ENCODE measurements around the gene GBF1. TPM values are rescaled to one million over a fixed set of nuclear protein-coding genes. Genes with fewer than 3 reads are reported as not detected.

GBF1 gene
- polyA plus RNA-seq, 3 donors = 4.2 to 17.4 (median 11.9) TPM

DNA sequence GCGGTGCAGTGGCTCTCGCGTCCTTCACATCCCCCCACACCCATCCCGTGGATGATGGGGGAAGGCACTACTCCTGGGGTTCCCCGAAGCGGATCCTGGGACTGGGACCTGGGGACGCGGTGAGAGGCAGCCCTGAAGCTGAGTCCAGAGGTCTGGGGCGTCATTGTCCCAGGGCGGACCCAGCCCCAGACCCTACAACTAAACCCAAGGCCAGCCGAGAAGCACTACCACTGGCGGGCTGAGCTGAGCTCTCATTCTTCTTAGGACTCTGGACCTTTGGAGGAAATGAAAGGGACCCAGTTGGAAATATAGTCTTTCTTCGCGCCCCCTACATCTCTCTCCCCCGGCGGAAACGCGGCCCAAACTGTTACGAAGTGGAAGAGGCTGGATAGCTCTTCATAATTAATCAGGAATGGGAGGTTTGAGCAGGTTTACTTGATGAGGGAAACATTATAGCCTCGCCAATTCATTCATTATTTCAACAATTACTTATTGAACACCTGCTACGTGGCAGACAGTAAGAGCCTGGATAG, 174.9 kb downstream of the GBF1 start:
- Mint-ChIP-seq H3K27ac (peak overlapping the region; percentile 89 to 98 (median 96)), H3K4me1 (peaks cover 34% of the 10 kb centered on the region), H3K4me3 (peak overlapping the region; percentile 93 to 97), H3K36me3 (peaks cover 18 to 25% of the 10 kb centered on the region in 2 donors), H3K27me3 (ENCODE audit: low read depth in 3 of 3) (peaks cover 21 to 34% (median 24%) of the 10 kb centered on the region in 3 donors), H3K9me3 (peaks cover 0 to 7% (median 4%) of the 10 kb centered on the region in 7 donors)
- H3K9me3 ChIP-seq (replicated peaks in 1 of 2; ENCODE audit: control insufficient read depth in 1 of 2, insufficient read depth in 1 of 2, low read length in 2 of 2) = no peaks in the 10 kb centered on the region
- peak overlapping the region; percentile 75 for H3K9ac ChIP-seq (ENCODE audit: insufficient read depth, low read length, poor library complexity, severe bottlenecking)
- H3K4me3 ChIP-seq (replicated peaks in 1 of 3; ENCODE audit: low read depth in 2 of 3, low read length in 3 of 3) = peak overlapping the region; percentile 68 to 96 (median 82)
- TF ChIP-seq CTCF (IDR thresholded peaks at IDR 0.05) = no peak
- peaks cover 33 to 41% of the 10 kb centered on the region in 2 donors for H3K4me1 ChIP-seq (ENCODE audit: control insufficient read depth in 1 of 2, insufficient read depth in 2 of 2, low read length in 2 of 2)
- peak overlapping the region; percentile 70 to 71 for H3K27ac ChIP-seq (ENCODE audit: low read depth in 1 of 2, low read length in 2 of 2)
- H3K4me2 ChIP-seq (replicated peaks; ENCODE audit: extremely low read depth, low read length, poor library complexity, severe bottlenecking) = peak overlapping the region; percentile 98
- H4K20me1 ChIP-seq (ENCODE audit: insufficient read depth, low read length) = peaks cover 26% of the 10 kb centered on the region
- peaks cover 21% of the 10 kb centered on the region in 2 donors for H3K36me3 ChIP-seq (replicated peaks in 1 of 2; ENCODE audit: control insufficient read depth in 1 of 2, insufficient read depth in 2 of 2, low read length in 2 of 2)
- peaks cover 18% of the 10 kb centered on the region for H3K79me2 ChIP-seq (ENCODE audit: insufficient read depth, low read length)
- WGBS (ENCODE audit: insufficient coverage) = 0% methylated on average over 3 of the region's 21 CpGs
- peak in 1 of 3 donors; percentile 20 for DNase-seq
- H3K27me3 ChIP-seq (ENCODE audit: control insufficient read depth in 2 of 2, insufficient read depth in 2 of 2, low read length in 2 of 2) = peaks cover 11 to 22% of the 10 kb centered on the region in 2 donors
- intact Hi-C loops (cut with micrococcal nuclease) = loop anchor here (2.0 to 5.0 kb wide), 2 partner anchors 42 to 59 kb away; no protein-coding TSS in a partner anchor
- peak overlapping the region; percentile 90 for H2AFZ ChIP-seq (ENCODE audit: insufficient read depth, low read depth, low read length, poor library complexity, severe bottlenecking)

- peak within 1 kb of the TSS; percentile 89 to 98 (median 96) for H3K27ac Mint-ChIP-seq
- Histone ChIP-seq H3K9me3 (replicated peaks in 1 of 2; ENCODE audit: control insufficient read depth in 1 of 2, insufficient read depth in 1 of 2, low read length in 2 of 2) (no peaks in the 10 kb centered on the region), H3K9ac (ENCODE audit: insufficient read depth, low read length, poor library complexity, severe bottlenecking) (peak within 1 kb of the TSS; percentile 75), H3K27me3 (ENCODE audit: control insufficient read depth in 2 of 2, insufficient read depth in 2 of 2, low read length in 2 of 2) (peaks cover 11 to 22% of the 10 kb centered on the region in 2 donors), H3K4me2 (replicated peaks; ENCODE audit: extremely low read depth, low read length, poor library complexity, severe bottlenecking) (peak within 1 kb of the TSS; percentile 98), H2AFZ (ENCODE audit: insufficient read depth, low read depth, low read length, poor library complexity, severe bottlenecking) (peak within 1 kb of the TSS; percentile 90), H3K79me2 (ENCODE audit: insufficient read depth, low read length) (peaks cover 18% of the 10 kb centered on the region), H3K4me1 (ENCODE audit: control insufficient read depth in 1 of 2, insufficient read depth in 2 of 2, low read length in 2 of 2) (peaks cover 33 to 41% of the 10 kb centered on the region in 2 donors), H3K4me3 (replicated peaks in 1 of 3; ENCODE audit: low read depth in 2 of 3, low read length in 3 of 3) (peak within 1 kb of the TSS; percentile 68 to 96 (median 82)), H3K36me3 (replicated peaks in 1 of 2; ENCODE audit: control insufficient read depth in 1 of 2, insufficient read depth in 2 of 2, low read length in 2 of 2) (peaks cover 21% of the 10 kb centered on the region in 2 donors), H3K27ac (ENCODE audit: low read depth in 1 of 2, low read length in 2 of 2) (peak within 1 kb of the TSS; percentile 70 to 71), H4K20me1 (ENCODE audit: insufficient read depth, low read length) (peaks cover 31% of the 10 kb centered on the region)
- peak; percentile 93 to 97 (median 96) for DNase-seq
- peaks cover 0 to 7% (median 4%) of the 10 kb centered on the region in 7 donors for H3K9me3 Mint-ChIP-seq
- H3K27me3 Mint-ChIP-seq (ENCODE audit: low read depth in 3 of 3) = peaks cover 21 to 34% (median 24%) of the 10 kb centered on the region in 3 donors
- peak within 1 kb of the TSS; percentile 93 to 97 for H3K4me3 Mint-ChIP-seq
- peaks cover 34% of the 10 kb centered on the region for H3K4me1 Mint-ChIP-seq
- intact Hi-C loops (cut with micrococcal nuclease) = loop anchor here (2.0 to 5.0 kb wide), 2 partner anchors 41 to 58 kb away; no protein-coding TSS in a partner anchor
- TF ChIP-seq CTCF (IDR thresholded peaks at IDR 0.05) = no peak
- under 1% methylated on average over 66 of the region's 66 CpGs for WGBS (ENCODE audit: insufficient coverage)
- peaks cover 18 to 28% of the 10 kb centered on the region in 2 donors for H3K36me3 Mint-ChIP-seq
These were observed 175.6 kb downstream of the GBF1 start, which contains the start of gene FBXL15 for GRCh38 chr10:102420714-102421506. Gene FBXL15, plus strand, starts transcription at chr10:102420836. Its CDS starts 294 bp downstream, at chr10:102421130.

Measured in CD14-positive monocyte (primary cell).